Lower leg skin (tissue), 3 donors: ENCODE data around the gene TET1.

Experiments
- CTCF ChIP-seq, 3 donors: fragments of 450-650 bp; IDR thresholded peaks; one replicate each; pipeline ENCODE4 v1.5.1; 2016; ENCODE audit warnings: antibody characterized with exemption in 3 of 3, mild to moderate bottlenecking in 3 of 3, moderate library complexity in 2 of 3
- POLR2A ChIP-seq, 2 donors: fragments of 450-650 bp; IDR thresholded peaks; one replicate each; pipeline ENCODE4 v1.6.1; 2016 to 2017; ENCODE audit warnings: antibody characterized with exemption in 2 of 2, mild to moderate bottlenecking in 1 of 2, moderate library complexity in 1 of 2

GRCh38 chr10:68668972-68669371 lies 108.8 kb downstream of the TET1 start:
- no peak for TF ChIP-seq CTCF (IDR thresholded peaks at IDR 0.05)
- TF ChIP-seq POLR2A (IDR thresholded peaks at IDR 0.05) = no peak
